HepG2 (cell line): ENCODE data around the gene FBXL2. TPM values are rescaled to one million over a fixed set of nuclear protein-coding genes. Genes with fewer than 3 reads are reported as not detected.

ENCODE experiments used
- ATAC-seq: fragments of 200-7000 bp; cut with Tn5 transposase; 3 replicates; pipeline ENCODE4 v1.9.1; 2020; ENCODE audit warnings: mild to moderate bottlenecking, moderate library complexity
- BruUV-seq: library from RNA; stranded (reverse); fragments of 400-500 nt; replicated peaks from 2 replicates; lab custom pipeline; 2021; lab: Mats Ljungman, UMichigan
- CTCF ChIA-PET: fragments of 300-600 bp; formaldehyde crosslinking; extraction: SDS; loops from one replicate; lab custom pipeline; 2021; ENCODE audit warnings: low total read pairs, inconsistent platforms, low intra/inter-chr PET ratio; lab: Yijun Ruan, JAX
- POLR2A ChIA-PET: fragments of 350-600 bp; sonication (Branson Sonifier 250); formaldehyde crosslinking; loops from one replicate; lab custom pipeline; 2020; ENCODE audit warnings: antibody characterized with exemption, inconsistent platforms; lab: Yijun Ruan, JAX
- DNase-seq: peaks from one replicate; pipeline ENCODE4 v3.0.0-alpha.2; 2015; ENCODE audit warnings: low spot score
- FAIRE-seq: peaks from 3 replicates; lab custom pipeline; 2011; peaks lifted over from hg19 to GRCh38; lab: Jason Lieb, UNC
- H2AFZ ChIP-seq: one replicate; pipeline ENCODE4 v1.6.1; 2011; ENCODE audit warnings: low read length, inconsistent platforms
- H3K27ac ChIP-seq: fragments of 300-600 bp; 3 replicates; pipeline ENCODE4 v1.8.0; 2011; ENCODE audit warnings: mixed run types, mild to moderate bottlenecking, mixed read lengths, low read length, inconsistent platforms; ENCODE audit not compliant: insufficient read depth; ENCODE audit errors: extremely low read length
- H3K27me3 ChIP-seq, 2 experiments: fragments of 200-600 bp in 1 of 2; 2 replicates in 1 of 2; 3 replicates in 1 of 2; pipeline versions ENCODE4 v1.6.0 to v1.8.0; 2011; ENCODE audit warnings: low read length in 2 of 2, mild to moderate bottlenecking in 2 of 2, moderate library complexity in 2 of 2, inconsistent platforms in 1 of 2; ENCODE audit not compliant: insufficient read depth in 2 of 2, control insufficient read depth in 1 of 2
- H3K36me3 ChIP-seq, 2 experiments: fragments of 200-600 bp in 1 of 2; replicated peaks in 1 of 2; 2 replicates in 1 of 2; 3 replicates in 1 of 2; pipeline versions ENCODE4 v1.5.1 to v1.8.0; 2011; ENCODE audit warnings: low read length in 2 of 2, inconsistent platforms in 1 of 2; ENCODE audit not compliant: insufficient read depth in 2 of 2, control insufficient read depth in 1 of 2
- H3K4me1 ChIP-seq: 2 replicates; pipeline ENCODE4 v1.5.1; 2012; ENCODE audit warnings: low read length, inconsistent platforms; ENCODE audit not compliant: insufficient read depth
- H3K4me2 ChIP-seq: 2 replicates; pipeline ENCODE4 v1.6.0; 2011; ENCODE audit warnings: low read depth, low read length, inconsistent platforms
- H3K4me3 ChIP-seq, 3 experiments: fragments of 200-600 bp in 1 of 3; sonication (generic), shearing (Covaris generic) in 1 of 3; replicated peaks in 1 of 3; 2 replicates each; pipeline ENCODE4 v1.5.1; 2011 to 2016; ENCODE audit warnings: low read length in 3 of 3, inconsistent platforms in 2 of 3, low read depth in 2 of 3, mild to moderate bottlenecking in 2 of 3, control low read depth in 1 of 3, mixed read lengths in 1 of 3; ENCODE audit not compliant: insufficient read depth in 1 of 3
- H3K79me2 ChIP-seq: one replicate; pipeline ENCODE4 v1.6.1; 2011; ENCODE audit warnings: low read length, inconsistent platforms; ENCODE audit not compliant: insufficient read depth
- H3K9ac ChIP-seq: 2 replicates; pipeline ENCODE4 v1.6.0; 2011; ENCODE audit warnings: mild to moderate bottlenecking, low read depth, low read length, inconsistent platforms; ENCODE audit not compliant: insufficient read depth
- H3K9me3 ChIP-seq: 2 replicates; pipeline ENCODE4 v1.5.1; 2012; ENCODE audit warnings: mild to moderate bottlenecking, low read length
- H4K20me1 ChIP-seq: 2 replicates; pipeline ENCODE4 v1.6.0; 2011; ENCODE audit warnings: inconsistent platforms, mild to moderate bottlenecking, low read length, moderate library complexity; ENCODE audit not compliant: insufficient read depth
- BRF2 ChIP-seq: sonication (generic); formaldehyde crosslinking; IDR thresholded peaks from 2 replicates; pipeline ENCODE4 v1.8.1; 2022; ENCODE audit warnings: mild to moderate bottlenecking, missing genetic modification reagents
- CSRNP1 ChIP-seq: sonication (generic); formaldehyde crosslinking; IDR thresholded peaks from 2 replicates; pipeline ENCODE4 v1.8.1; 2023; ENCODE audit warnings: mild to moderate bottlenecking, missing genetic modification reagents
- GRHL1 ChIP-seq: sonication (generic); formaldehyde crosslinking; conservative IDR thresholded peaks from 2 replicates; pipeline ENCODE4 v1.8.0; 2022; ENCODE audit warnings: missing genetic modification reagents
- IKZF4 ChIP-seq: sonication (generic); formaldehyde crosslinking; IDR thresholded peaks from 2 replicates; pipeline ENCODE4 v1.5.1; 2020; ENCODE audit warnings: borderline replicate concordance, mild to moderate bottlenecking, low read depth, missing genetic modification reagents; ENCODE audit errors: not compliant biosample characterization
- MAFK ChIP-seq, 2 experiments: IDR thresholded peaks in 1 of 2; conservative IDR thresholded peaks in 1 of 2; 2 replicates each; pipeline ENCODE4 v1.6.1; 2011; ENCODE audit warnings: improper control_type of control experiment in 2 of 2, low read length in 2 of 2
- NFE2L1 ChIP-seq: sonication (generic); formaldehyde crosslinking; IDR thresholded peaks from 2 replicates; pipeline ENCODE4 v1.4.0; 2020; ENCODE audit warnings: missing genetic modification reagents, mild to moderate bottlenecking, borderline replicate concordance
- SIN3B ChIP-seq: fragments of 150-350 bp; IDR thresholded peaks from 2 replicates; pipeline ENCODE4 v1.6.1; 2014; ENCODE audit warnings: low read length
- SNAI1 ChIP-seq: sonication (generic); formaldehyde crosslinking; IDR thresholded peaks from 2 replicates; pipeline ENCODE4 v1.5.0; 2020; ENCODE audit warnings: mild to moderate bottlenecking, missing genetic modification reagents, borderline replicate concordance
- ZBTB34 ChIP-seq: sonication (generic); formaldehyde crosslinking; IDR thresholded peaks from 2 replicates; pipeline ENCODE4 v1.8.0; 2022; ENCODE audit warnings: mild to moderate bottlenecking, missing genetic modification reagents
- ZNF530 ChIP-seq: sonication (generic); formaldehyde crosslinking; IDR thresholded peaks from 2 replicates; pipeline ENCODE4 v1.5.0; 2020; ENCODE audit warnings: low read depth, mild to moderate bottlenecking, missing genetic modification reagents
- WGBS: methylation state at CpG from one replicate; pipeline ENCODE4 v1.1.6; 2017; ENCODE audit warnings: low lambda C conversion rate; 5-methylcytosine and 5-hydroxymethylcytosine counted together
- in situ Hi-C: cut with HindIII; loops from 2 replicates; pipeline ENCODE4 v1.10.0; 2017; ENCODE audit warnings: low pct_unique_long_range_greater_than_20kb; ENCODE audit not compliant: extremely low pct_ligation_motif_present
- intact Hi-C: fragments of 100-400 bp; cut with micrococcal nuclease; formaldehyde crosslinking; loops from one replicate; pipeline ENCODE4 v1.10.0; 2022; ENCODE audit not compliant: unreplicated experiment
- polyA plus RNA-seq, 8 experiments: library from polyadenylated mRNA; depleted of rRNA in 3 of 8; stranded (reverse) in 7 of 8; unstranded in 1 of 8; fragments of >200 nt; fragmentation: Illumina TruSeq in 4 of 8; extraction: Trizol in 4 of 8; gene quantifications; 2 replicates each; pipeline versions ENCODE4 v1.2.1 to v1.2.3, GENCODE V29; 2011 to 2016; ENCODE audit warnings: low read depth in 4 of 8, missing spikeins in 1 of 8, mixed read lengths in 1 of 8; ENCODE audit not compliant: insufficient read depth in 1 of 8
- total RNA-seq, 5 experiments: library from RNA; depleted of rRNA; stranded (reverse); fragments of >200 nt; fragmentation: Illumina TruSeq; extraction: Trizol; gene quantifications; 2 replicates each; pipeline ENCODE4 v1.2.3, GENCODE V29; 2016; ENCODE audit warnings: low read depth in 1 of 5

The FBXL2 gene
- total and polyA plus RNA-seq, 2 of the 13 experiments (the other 11 are each of a cell fraction or from before 2014, with no cell fraction given) = 1.8 to 5.0 TPM

GRCh38 chr3:33430061-33430460 is 152.8 kb downstream of the FBXL2 start:
- no peak overlapping the region for H3K9ac ChIP-seq
- H3K4me3 ChIP-seq = no peak overlapping the region
- no peak overlapping the region for H3K4me2 ChIP-seq
- 94% methylated on average over 1 of the region's 1 CpG for WGBS
- no peak overlapping the region for H2AFZ ChIP-seq
- intact Hi-C loops = no loop called here
- ChIA-PET CTCF (no interaction called here), POLR2A (interaction anchor here (5.5 kb wide), 1 partner anchor 9 kb away, joined by 35 read pairs; the partner anchor contains the start of gene UBP1)
- peaks cover 0 to 5% of the 10 kb centered on the region in 2 experiments; a peak in 2 of 5 replicates for H3K36me3 ChIP-seq
- no TSS peak for BruUV-seq
- in situ Hi-C loops = no loop called here
- TF ChIP-seq CSRNP1 (CRISPR knock-in tag) (no peak), MAFK (conservative IDR thresholded peaks at IDR 0.05 in 1 of 2, IDR thresholded peaks at IDR 0.05 in 1 of 2; ENCODE audit: low read length in 2 of 2) (no peak), ZNF530 (no peak), IKZF4 (CRISPR knock-in tag) (no peak)
- H3K27ac ChIP-seq = no peak overlapping the region
- ATAC-seq (peak; percentile 37), DNase-seq (no peak), FAIRE-seq (no peak)
- H3K27me3 ChIP-seq = no peaks in the 10 kb centered on the region
- H3K4me1 ChIP-seq = peaks cover 56% of the 10 kb centered on the region
- H3K79me2 ChIP-seq = peaks cover 97% of the 10 kb centered on the region
- H4K20me1 ChIP-seq = peaks cover 48% of the 10 kb centered on the region
- H3K9me3 ChIP-seq = no peaks in the 10 kb centered on the region

- Histone ChIP-seq H2AFZ (no peak overlapping the region), H3K36me3 (0 out of 5 replicates have a peak, but pooled peaks cover 0 to under 1% of the 10 kb centered on the region in 2 experiments), H3K4me1 (peaks cover 61% of the 10 kb centered on the region), H3K9me3 (no peaks in the 10 kb centered on the region), H3K4me3 (no peak overlapping the region), H3K27ac (no peak overlapping the region), H3K9ac (no peak overlapping the region), H3K27me3 (no peaks in the 10 kb centered on the region), H3K4me2 (no peak overlapping the region), H4K20me1 (peaks cover 50% of the 10 kb centered on the region), H3K79me2 (peaks cover 97% of the 10 kb centered on the region)
- in situ Hi-C loops = no loop called here
- no peak for DNase-seq
- no peak for ATAC-seq
- ChIA-PET CTCF (no interaction called here), POLR2A (interaction anchor here (5.5 kb wide), 1 partner anchor 9 kb away, joined by 35 read pairs; the partner anchor contains the start of gene UBP1)
- intact Hi-C loops = no loop called here
- no peak for FAIRE-seq
- 94% methylated on average over 4 of the region's 4 CpGs for WGBS
- no TSS peak for BruUV-seq
- TF ChIP-seq SIN3B (no peak), SNAI1 (CRISPR knock-in tag) (no peak), BRF2 (CRISPR knock-in tag) (no peak), GRHL1 (CRISPR knock-in tag) (no peak), ZBTB34 (CRISPR knock-in tag) (no peak), NFE2L1 (CRISPR knock-in tag) (no peak)
Observed at GRCh38 chr3:33430571-33430970, 153.3 kb downstream of the FBXL2 start.
